ENCODE results near the gene EFNA5.

GRCh38 chr5:107519900-107520354 lies 150.8 kb downstream of the EFNA5 start:
- no peak for TF ChIP-seq CTCF (IDR thresholded peaks at IDR 0.05 in 2 of 3, conservative IDR thresholded peaks at IDR 0.05 in 1 of 3; ENCODE audit: borderline replicate concordance in 1 of 3, insufficient read depth in 1 of 3, low read depth in 2 of 3, low read length in 2 of 3)
- no peak for TF ChIP-seq CBX3 (IDR thresholded peaks at IDR 0.05; ENCODE audit: low read depth)
- no peak for TF ChIP-seq SP1 (IDR thresholded peaks at IDR 0.05; ENCODE audit: low read depth)
- TF ChIP-seq POLR2AphosphoS5 (IDR thresholded peaks at IDR 0.05; ENCODE audit: low read depth, low read length): no peak
- no peak for TF ChIP-seq ELF1 (IDR thresholded peaks at IDR 0.05; ENCODE audit: borderline replicate concordance, low read depth)
